GM11168 (cell line): ENCODE results near the gene LCOR.

Experiments
- in situ Hi-C: fragments of 300-500 bp; cut with MboI; formaldehyde crosslinking; loops from one replicate; pipeline ENCODE4 v1.12.0; 2022; ENCODE audit warnings: low sequenced_read_pairs; ENCODE audit not compliant: unreplicated experiment

The LCOR gene

DNA sequence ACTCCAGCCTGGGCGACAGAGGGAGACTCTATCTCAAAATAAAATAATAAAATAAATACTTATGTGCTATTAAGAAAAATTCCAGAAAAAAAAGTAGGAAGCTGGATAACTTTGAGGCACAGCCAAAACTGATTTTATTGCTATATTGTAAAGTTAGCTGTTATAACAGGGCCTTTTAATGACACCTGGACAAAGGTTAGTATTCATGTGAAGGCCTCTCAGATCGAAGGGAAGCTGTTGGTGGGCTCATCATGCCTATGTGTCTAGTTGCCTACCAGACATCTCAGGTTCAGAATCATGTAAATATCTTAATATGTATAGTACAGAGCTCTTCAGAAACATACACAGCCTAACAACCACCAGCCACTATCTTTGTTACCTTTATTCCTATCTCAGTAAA, 143.0 kb downstream of the LCOR start:
- in situ Hi-C loops, result loop anchor here (5.0 kb wide), 1 partner anchor 73 kb away; no protein-coding TSS in a partner anchor

DNA sequence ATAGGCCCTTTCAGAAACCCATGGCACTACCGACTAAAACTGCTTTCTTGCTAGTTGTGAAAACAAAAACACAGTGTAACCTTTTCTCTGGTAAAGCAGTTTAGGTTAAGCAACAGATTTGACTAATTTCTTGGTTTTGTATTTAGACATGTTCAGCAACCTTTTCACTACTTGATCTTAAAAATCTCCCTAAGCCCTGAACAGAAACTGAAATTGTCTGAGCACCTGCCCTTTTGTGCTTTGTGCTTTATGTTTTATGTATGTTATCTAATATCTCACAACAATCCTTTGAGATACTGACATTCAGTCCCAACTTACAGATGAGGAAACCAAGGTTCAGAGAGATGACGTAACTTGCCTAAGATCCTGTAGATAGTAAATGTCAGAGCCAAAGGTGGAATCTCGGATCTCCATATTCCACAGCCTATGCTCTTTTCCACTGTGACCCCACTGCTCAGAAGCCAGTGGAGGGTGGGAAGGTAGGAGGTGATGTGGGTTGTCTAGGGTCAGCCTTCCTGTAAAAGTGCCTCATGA, 146.6 kb downstream of the LCOR start:
- in situ Hi-C loops, result loop anchor here (5.0 kb wide), 1 partner anchor 76 kb away; no protein-coding TSS in a partner anchor

DNA sequence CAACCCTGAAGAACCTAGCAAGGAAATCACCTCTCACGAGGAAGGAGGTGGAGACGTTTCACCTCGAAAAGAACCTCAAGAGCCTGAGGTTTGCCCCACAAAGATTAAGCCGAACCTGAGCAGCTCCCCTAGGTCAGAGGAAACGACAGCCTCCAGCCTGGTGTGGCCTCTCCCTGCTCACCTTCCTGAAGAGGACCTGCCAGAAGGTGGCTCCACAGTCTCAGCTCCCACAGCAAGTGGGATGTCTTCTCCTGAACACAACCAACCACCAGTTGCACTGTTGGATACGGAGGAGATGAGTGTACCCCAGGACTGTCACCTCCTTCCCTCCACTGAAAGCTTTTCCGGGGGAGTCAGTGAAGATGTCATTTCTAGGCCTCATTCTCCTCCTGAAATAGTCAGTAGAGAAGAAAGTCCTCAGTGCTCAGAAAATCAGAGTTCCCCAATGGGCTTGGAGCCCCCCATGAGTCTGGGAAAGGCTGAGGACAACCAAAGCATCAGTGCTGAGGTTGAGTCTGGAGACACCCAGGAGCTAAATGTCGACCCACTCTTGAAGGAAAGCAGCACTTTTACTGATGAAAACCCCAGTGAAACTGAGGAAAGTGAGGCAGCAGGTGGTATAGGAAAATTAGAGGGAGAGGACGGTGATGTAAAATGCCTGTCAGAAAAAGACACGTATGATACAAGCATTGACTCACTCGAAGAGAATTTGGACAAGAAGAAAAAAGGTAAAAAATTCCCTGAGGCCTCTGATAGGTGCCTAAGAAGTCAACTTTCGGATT, 150.2 kb downstream of the LCOR start:
- in situ Hi-C loops, result no loop called here

DNA sequence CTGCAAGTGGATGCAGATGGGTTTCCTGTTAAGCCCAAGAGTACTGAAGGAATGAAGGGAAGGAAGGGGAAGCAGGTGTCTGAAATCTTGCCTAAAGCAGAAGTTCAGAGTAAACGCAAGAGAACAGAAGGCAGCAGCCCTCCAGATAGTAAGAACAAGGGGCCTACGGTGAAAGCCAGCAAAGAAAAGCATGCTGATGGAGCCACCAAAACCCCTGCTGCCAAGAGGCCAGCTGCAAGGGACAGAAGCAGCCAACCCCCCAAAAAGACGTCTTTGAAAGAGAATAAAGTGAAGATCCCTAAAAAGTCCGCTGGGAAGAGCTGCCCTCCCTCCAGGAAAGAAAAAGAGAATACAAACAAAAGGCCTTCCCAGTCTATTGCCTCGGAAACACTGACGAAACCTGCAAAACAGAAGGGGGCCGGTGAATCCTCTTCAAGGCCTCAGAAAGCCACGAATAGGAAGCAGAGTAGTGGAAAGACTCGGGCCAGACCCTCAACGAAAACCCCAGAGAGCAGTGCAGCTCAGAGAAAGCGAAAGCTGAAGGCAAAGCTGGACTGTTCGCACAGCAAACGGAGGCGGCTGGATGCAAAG, 152.5 kb downstream of the LCOR start:
- in situ Hi-C loops, result no loop called here

DNA sequence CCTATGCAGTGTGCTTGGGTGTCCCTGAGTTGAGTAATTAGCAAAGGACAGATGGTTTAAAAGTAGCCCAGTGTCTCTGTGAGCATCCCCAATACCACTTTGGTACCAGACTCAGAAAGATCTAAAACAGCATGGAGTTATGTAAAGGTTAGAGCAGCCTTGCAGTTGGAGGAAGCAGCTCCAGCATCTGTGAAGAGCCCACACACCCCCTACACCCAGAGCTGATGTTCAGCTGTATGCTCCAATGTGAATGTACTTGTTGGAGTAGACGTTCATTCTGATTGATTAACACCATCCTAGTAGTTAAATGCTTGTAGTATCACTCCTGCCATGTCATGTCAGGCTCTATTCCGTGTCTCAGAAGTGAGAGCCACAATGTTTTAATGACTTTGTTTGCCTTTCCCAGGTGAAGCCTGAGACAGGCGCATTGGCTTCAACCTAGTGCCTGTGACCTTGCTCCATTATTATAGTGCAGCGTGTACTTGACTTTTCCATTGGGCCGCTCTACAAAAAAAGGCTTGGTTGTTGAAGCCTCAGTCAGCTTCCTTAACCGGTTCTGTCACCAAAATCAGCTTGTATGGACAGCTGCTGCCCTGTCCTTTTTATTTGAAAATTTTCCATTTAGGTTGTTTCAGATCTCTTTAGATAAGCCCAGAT, 154.2 kb downstream of the LCOR start:
- in situ Hi-C loops, result no loop called here

DNA sequence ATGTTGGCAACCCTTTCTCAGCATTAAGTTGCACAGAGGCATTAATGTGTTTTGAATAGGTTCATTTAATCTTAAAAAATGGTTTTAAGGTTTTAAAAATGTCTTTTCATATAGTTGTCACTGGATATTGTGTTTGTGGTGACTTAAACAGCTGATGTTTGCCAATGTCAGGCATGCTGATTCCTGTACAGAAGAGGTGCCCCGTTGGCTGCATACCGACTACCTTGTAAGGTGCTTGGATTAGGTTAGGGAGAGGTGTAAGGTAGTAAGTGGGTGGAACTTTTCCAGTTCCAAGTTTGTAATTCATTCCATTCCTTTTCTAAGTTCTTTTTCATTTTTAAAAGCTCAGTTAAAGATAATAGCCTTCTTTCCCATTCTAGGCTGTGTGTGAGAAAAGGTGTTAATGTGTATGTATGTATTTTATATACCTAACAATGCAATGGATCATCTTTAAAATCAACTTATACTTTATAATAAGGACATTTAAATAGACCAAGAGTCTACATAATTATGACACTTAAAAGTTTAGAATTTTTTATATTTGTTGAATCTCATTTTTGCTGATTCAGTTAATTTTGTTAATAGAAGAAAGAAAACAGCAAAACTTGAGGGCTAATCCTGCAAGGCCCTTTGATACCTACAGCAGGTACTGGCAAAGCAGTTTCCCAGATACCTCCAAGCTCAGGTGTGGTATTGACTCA, 155.2 kb downstream of the LCOR start:
- in situ Hi-C loops, result no loop called here

DNA sequence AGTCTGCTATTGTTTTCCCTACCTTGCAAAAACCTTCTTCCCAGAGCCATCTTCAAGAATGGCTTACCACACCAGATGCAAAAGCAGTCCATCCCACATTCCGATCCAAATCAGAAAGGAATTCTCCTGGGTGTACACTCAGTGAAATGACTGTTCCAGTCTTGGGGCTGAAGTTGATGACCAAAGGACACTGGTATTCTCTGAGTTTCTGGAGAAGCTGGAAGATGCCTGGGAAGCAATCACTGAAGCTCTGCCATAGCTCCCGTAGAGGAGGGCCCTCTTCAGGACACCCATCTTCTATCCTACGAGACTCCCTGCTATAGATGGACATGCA, 155.7 kb downstream of the LCOR start:
- in situ Hi-C loops, result no loop called here

DNA sequence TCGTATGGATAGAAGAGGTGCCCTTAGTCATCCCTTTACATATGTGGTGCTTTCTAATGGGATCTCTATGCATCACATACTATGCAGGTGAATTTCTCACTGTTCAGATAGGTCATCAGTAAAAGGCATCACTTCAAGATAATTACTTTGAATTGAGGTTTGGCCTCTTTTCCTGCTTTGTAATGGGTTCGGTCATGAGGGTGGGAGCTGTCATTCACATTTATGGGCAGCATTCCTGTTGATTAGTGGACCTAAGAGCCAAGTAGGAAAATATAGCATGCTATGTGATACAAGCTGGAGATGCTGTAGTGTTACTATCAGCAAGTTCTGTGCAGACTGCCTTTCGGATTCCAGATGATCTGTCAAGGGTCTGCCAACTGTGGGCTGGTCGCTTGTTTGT, 156.3 kb downstream of the LCOR start:
- in situ Hi-C loops, result no loop called here

DNA sequence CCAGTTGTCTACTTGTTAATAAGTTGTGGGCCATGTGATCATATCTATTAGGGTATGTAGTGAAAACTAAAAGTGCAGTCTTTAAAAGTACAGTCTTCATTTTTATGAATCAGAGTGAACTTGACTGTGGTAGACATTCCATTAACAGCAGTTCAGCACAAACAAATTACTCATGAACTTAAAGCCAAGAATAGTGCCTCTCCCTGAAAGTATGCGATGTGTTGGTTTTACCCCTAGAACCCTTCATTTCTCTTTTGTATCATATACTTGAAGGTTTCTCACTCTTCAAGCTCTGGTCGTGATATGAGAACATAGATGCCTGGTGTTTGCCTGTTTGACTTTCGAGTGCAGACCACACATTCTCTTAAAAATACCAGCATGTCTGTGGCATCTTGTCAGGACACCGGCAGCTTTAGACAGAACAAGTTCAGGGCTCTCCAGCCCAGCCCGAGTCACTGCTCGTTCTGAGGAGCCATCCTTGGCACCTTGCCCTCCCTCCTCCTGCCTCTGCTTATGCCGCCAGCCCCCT, 159.3 kb downstream of the LCOR start:
- in situ Hi-C loops, result no loop called here

DNA sequence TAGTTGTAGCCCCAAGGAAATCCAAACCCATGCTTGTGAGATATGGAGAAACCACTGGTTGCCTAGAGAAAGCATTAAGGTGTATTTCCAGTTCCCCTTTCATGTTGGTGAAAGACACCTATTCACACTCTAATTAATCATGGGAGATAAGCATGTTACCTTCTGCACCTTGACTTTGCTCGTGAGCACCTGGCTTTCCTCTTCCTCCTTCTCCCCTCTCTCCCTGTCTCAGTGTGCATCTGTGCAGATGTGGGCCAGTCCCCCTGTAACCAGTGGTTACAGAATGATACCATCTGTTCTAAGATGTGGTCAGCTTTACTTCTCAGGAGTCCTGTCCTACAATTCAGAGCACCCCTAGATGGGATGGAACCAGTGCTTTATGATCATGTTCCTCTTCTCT, 160.6 kb downstream of the LCOR start:
- in situ Hi-C loops, result no loop called here

DNA sequence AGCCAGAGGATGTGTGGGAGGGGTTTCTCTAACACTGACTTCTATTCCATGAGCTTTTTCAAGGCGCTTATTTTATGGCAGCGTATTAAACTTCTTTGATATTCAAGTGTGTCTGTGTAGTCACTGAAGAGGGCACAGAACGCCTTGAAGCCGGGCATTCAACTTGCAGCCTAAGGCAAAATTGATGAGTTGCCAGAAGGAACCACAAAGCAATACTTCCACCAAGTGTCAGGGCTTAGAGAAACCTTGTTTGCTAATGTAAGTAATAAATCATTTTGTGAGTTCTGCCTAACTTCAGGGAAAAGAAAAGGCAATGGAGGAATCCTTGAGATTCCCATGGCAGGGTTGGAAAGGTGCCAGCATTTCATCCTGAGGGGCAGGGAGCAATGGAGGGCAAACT, 163.8 kb downstream of the LCOR start:
- in situ Hi-C loops, result no loop called here

DNA sequence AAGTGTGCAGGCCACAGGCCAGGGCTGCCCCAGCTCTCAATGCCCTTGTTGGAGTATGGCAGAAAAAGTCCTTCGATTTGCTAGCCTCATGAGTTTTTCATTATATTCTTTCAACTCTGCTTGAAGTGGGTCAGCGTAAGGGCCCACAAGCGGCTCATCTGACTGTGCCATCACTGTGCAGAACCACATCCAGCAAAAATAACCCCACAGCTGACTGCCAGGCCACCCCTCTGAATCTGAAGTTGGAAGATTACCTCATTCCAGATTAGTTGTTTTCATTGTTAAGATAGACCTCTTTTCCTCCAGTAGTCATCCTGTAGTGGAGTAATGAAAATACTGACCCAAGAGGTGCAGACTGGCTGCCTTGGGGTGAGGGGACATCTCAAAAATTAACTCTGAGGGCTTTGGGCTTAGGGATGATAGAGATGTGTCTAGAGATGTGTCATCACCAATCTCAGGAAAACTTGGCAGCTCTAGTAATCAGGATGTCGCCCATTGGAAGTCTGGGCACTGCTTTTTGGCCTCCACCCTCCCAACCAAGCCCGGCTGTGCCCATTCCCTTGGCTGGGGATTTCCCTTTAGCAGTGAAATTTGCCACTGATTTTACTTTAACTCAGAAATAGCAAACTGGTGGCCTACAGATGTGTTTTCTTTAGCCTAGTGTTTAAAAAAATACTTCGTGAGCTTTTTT, 164.3 kb downstream of the LCOR start:
- in situ Hi-C loops, result no loop called here

DNA sequence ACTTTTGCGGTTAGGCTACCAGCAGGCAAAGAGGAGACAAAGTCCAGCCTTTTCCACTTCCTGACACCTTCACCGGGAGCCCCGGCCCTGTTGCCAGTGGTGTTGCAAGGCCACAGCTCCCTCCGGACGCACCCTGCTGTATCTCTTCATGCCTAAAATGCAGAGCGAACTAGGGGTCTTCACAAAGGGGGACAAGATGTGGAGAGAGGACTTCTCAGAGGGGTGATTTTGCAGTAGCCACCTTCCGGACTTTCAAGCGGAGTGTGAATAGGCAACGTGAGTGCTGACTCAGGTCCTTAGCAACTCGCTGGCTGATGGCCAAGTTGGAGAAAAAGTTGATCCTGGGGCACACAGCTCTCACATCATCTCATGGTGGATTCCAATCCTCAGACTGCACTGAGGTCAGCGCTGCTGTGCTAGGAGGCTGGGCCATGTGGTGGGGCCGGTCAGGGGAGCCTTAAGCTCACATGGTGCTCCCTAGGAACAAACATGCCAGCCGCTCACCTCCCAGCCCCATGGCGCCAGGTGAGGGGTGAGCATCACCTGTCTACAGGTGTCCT, 166.3 kb downstream of the LCOR start:
- in situ Hi-C loops, result no loop called here

DNA sequence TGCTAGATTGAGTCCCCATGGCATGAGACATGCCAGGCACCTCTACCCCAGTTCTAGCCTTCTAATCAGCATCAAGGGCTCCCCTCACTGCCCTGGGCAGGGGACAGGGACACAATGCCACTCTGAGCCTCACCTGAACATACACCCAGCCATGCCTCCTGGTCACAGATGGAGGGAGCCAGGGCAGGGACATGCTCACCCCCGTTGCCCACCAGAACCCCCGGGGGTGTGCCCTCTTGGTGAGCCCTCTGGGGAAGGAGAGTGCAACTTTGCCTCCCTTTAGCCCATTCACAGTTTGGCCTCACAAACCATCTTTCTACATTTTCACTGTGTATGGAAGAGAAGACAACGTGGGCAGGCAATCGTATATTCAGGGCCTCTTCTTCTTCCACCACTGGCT, 167.2 kb downstream of the LCOR start:
- in situ Hi-C loops, result no loop called here

DNA sequence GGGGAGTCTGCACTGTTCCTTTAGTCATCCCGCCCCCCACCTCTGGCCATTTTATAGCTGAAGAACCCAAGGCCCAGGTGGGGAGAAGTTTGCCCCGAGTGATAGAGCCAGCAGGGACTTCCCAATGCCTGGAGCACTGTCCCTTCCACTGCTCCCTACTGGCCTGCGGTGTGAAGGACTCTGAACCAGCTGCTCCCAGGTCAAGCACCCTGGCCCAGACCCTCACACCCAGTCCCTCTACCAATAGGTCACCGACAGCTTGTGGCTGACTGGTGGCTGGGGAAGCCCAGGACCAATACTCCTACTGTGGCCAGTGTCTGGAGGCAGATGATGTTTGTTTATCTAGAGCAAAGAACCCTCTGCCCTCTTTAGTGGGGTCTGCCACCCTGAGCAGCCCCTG, 167.9 kb downstream of the LCOR start:
- in situ Hi-C loops, result no loop called here

DNA sequence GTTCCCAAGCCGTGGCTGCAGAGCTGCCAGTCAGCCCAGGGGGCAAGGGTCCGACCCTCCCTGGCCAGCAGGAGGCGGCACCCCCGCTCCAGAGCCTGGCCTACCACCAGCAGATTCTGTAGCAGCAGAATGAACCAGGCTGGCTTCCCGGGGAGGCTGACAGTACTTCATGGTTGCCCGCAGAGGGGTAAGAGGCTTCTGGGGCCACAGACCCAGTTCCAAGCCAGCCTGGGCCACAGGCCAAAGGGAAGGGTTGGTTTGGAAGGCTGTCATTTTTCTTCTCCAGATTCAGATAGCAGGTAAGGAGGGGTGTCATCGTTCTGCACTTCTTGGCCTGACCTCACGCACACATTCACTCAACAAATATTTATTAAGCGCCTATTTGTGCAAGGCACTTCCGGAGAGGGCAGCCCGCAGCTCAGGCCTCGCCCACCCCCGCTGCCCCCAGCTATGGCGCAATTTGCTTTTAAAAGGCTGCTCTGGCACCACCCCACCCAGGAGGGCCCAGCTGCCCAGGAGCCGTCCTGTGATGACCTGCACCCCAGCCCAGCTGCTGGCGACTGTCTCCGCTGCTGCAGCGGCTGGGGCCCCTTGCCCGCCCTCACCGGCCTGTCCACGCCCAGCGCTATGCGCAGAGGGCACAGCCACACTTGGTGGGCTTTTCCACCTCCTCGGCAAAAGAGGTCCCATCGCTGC, 168.5 kb downstream of the LCOR start:
- in situ Hi-C loops, result no loop called here

DNA sequence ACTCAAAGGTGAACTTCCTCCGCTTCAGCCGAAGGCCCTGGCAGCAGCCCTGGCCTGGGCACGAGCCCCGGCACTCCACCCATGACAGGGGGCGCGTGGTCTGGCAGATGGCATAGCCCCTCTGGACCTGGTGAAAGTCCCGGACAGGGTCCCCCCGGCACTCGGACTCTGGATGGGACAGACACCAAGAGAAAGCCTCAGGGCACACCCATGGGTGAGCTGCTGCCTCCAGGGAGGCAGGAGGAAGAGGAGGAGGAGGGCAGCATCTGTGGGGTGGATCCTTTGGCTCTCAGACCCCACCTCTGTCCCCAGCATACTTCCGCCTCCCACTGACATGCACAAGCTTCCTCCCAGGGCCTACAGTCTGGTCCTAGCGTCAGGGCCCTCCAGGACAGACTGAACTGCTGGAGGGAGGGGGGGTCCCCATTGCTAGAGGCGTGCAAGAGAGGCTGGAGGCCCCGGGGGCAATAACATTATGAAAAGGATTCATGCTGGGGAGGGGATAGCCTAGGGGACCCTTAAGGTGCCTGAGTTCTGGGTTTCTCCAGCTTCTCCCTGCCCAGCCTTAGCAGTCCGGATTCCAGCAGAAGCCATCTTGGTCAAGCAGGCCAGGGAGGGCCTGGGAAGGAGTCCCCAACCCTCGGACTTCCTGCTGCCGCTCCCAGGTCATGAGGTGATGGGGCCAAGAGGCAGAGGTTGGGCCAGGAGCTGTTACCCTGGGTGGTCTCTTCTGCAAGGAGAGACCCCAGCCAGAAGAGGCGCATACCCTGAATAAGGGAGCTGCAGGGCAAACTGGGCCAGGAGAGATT, 169.3 kb downstream of the LCOR start:
- in situ Hi-C loops, result no loop called here

DNA sequence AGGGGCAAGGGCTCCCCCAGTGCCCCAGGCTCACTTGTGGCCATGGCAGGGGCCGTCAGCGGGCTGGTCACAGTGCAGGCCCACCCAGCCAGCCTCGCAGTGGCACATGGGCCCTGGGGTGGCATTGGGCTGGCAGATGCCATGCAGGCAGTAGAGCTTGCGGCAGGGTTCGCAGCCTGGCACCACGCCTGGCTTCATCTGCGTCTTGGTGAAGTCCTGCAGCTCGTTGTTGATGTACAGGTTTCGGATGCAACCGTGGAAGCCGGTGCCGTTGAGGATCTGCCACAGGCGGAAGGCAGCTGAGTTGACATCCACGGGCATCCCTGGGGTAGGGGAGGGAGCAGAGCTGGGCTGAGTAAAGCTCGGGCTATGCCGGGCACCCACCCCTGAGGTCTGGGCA, 170.6 kb downstream of the LCOR start:
- in situ Hi-C loops, result no loop called here
